HepG2 (cell line): Measurements from ENCODE around the gene C14orf180. TPM values are rescaled to one million over a fixed set of nuclear protein-coding genes. Genes with fewer than 3 reads are reported as not detected.

Experiments
- ATAC-seq: fragments of 200-7000 bp; cut with Tn5 transposase; 3 replicates; pipeline ENCODE4 v1.9.1; 2020; ENCODE audit warnings: mild to moderate bottlenecking, moderate library complexity
- BruUV-seq: library from RNA; stranded (reverse); fragments of 400-500 nt; replicated peaks from 2 replicates; lab custom pipeline; 2021; lab: Mats Ljungman, UMichigan
- CTCF ChIA-PET: fragments of 300-600 bp; formaldehyde crosslinking; extraction: SDS; loops from one replicate; lab custom pipeline; 2021; ENCODE audit warnings: low total read pairs, inconsistent platforms, low intra/inter-chr PET ratio; lab: Yijun Ruan, JAX
- POLR2A ChIA-PET: fragments of 350-600 bp; sonication (Branson Sonifier 250); formaldehyde crosslinking; loops from one replicate; lab custom pipeline; 2020; ENCODE audit warnings: antibody characterized with exemption, inconsistent platforms; lab: Yijun Ruan, JAX
- DNase-seq: peaks from one replicate; pipeline ENCODE4 v3.0.0-alpha.2; 2015; ENCODE audit warnings: low spot score
- FAIRE-seq: peaks from 3 replicates; lab custom pipeline; 2011; peaks lifted over from hg19 to GRCh38; lab: Jason Lieb, UNC
- H2AFZ ChIP-seq: one replicate; pipeline ENCODE4 v1.6.1; 2011; ENCODE audit warnings: low read length, inconsistent platforms
- H3K27ac ChIP-seq: fragments of 300-600 bp; 3 replicates; pipeline ENCODE4 v1.8.0; 2011; ENCODE audit warnings: mixed run types, mild to moderate bottlenecking, mixed read lengths, low read length, inconsistent platforms; ENCODE audit not compliant: insufficient read depth; ENCODE audit errors: extremely low read length
- H3K27me3 ChIP-seq, 2 experiments: fragments of 200-600 bp in 1 of 2; 2 replicates in 1 of 2; 3 replicates in 1 of 2; pipeline versions ENCODE4 v1.6.0 to v1.8.0; 2011; ENCODE audit warnings: low read length in 2 of 2, mild to moderate bottlenecking in 2 of 2, moderate library complexity in 2 of 2, inconsistent platforms in 1 of 2; ENCODE audit not compliant: insufficient read depth in 2 of 2, control insufficient read depth in 1 of 2
- H3K36me3 ChIP-seq, 2 experiments: fragments of 200-600 bp in 1 of 2; replicated peaks in 1 of 2; 2 replicates in 1 of 2; 3 replicates in 1 of 2; pipeline versions ENCODE4 v1.5.1 to v1.8.0; 2011; ENCODE audit warnings: low read length in 2 of 2, inconsistent platforms in 1 of 2; ENCODE audit not compliant: insufficient read depth in 2 of 2, control insufficient read depth in 1 of 2
- H3K4me1 ChIP-seq: 2 replicates; pipeline ENCODE4 v1.5.1; 2012; ENCODE audit warnings: low read length, inconsistent platforms; ENCODE audit not compliant: insufficient read depth
- H3K4me2 ChIP-seq: 2 replicates; pipeline ENCODE4 v1.6.0; 2011; ENCODE audit warnings: low read depth, low read length, inconsistent platforms
- H3K4me3 ChIP-seq, 3 experiments: fragments of 200-600 bp in 1 of 3; sonication (generic), shearing (Covaris generic) in 1 of 3; replicated peaks in 1 of 3; 2 replicates each; pipeline ENCODE4 v1.5.1; 2011 to 2016; ENCODE audit warnings: low read length in 3 of 3, inconsistent platforms in 2 of 3, low read depth in 2 of 3, mild to moderate bottlenecking in 2 of 3, control low read depth in 1 of 3, mixed read lengths in 1 of 3; ENCODE audit not compliant: insufficient read depth in 1 of 3
- H3K79me2 ChIP-seq: one replicate; pipeline ENCODE4 v1.6.1; 2011; ENCODE audit warnings: low read length, inconsistent platforms; ENCODE audit not compliant: insufficient read depth
- H3K9ac ChIP-seq: 2 replicates; pipeline ENCODE4 v1.6.0; 2011; ENCODE audit warnings: mild to moderate bottlenecking, low read depth, low read length, inconsistent platforms; ENCODE audit not compliant: insufficient read depth
- H3K9me3 ChIP-seq: 2 replicates; pipeline ENCODE4 v1.5.1; 2012; ENCODE audit warnings: mild to moderate bottlenecking, low read length
- H4K20me1 ChIP-seq: 2 replicates; pipeline ENCODE4 v1.6.0; 2011; ENCODE audit warnings: inconsistent platforms, mild to moderate bottlenecking, low read length, moderate library complexity; ENCODE audit not compliant: insufficient read depth
- JARID2 ChIP-seq: sonication (generic); formaldehyde crosslinking; IDR thresholded peaks from 2 replicates; pipeline ENCODE4 v1.8.1; 2023; ENCODE audit warnings: missing genetic modification reagents, inconsistent platforms; ENCODE audit not compliant: insufficient replicate concordance
- MEIS1 ChIP-seq: sonication (generic); formaldehyde crosslinking; IDR thresholded peaks from 2 replicates; pipeline ENCODE4 v1.9.0; 2021; ENCODE audit warnings: mild to moderate bottlenecking, missing genetic modification reagents, moderate library complexity, borderline replicate concordance
- SPEN ChIP-seq: sonication (generic); formaldehyde crosslinking; IDR thresholded peaks from 2 replicates; pipeline ENCODE4 v1.5.1; 2020; ENCODE audit warnings: low read depth, mild to moderate bottlenecking, missing genetic modification reagents
- ZSCAN12 ChIP-seq: sonication (generic); formaldehyde crosslinking; IDR thresholded peaks from 2 replicates; pipeline ENCODE4 v1.9.0; 2021; ENCODE audit warnings: mild to moderate bottlenecking, missing genetic modification reagents
- WGBS: methylation state at CpG from one replicate; pipeline ENCODE4 v1.1.6; 2017; ENCODE audit warnings: low lambda C conversion rate; 5-methylcytosine and 5-hydroxymethylcytosine counted together
- in situ Hi-C: cut with HindIII; loops from 2 replicates; pipeline ENCODE4 v1.10.0; 2017; ENCODE audit warnings: low pct_unique_long_range_greater_than_20kb; ENCODE audit not compliant: extremely low pct_ligation_motif_present
- intact Hi-C: fragments of 100-400 bp; cut with micrococcal nuclease; formaldehyde crosslinking; loops from one replicate; pipeline ENCODE4 v1.10.0; 2022; ENCODE audit not compliant: unreplicated experiment
- polyA plus RNA-seq, 8 experiments: library from polyadenylated mRNA; depleted of rRNA in 3 of 8; stranded (reverse) in 7 of 8; unstranded in 1 of 8; fragments of >200 nt; fragmentation: Illumina TruSeq in 4 of 8; extraction: Trizol in 4 of 8; gene quantifications; 2 replicates each; pipeline versions ENCODE4 v1.2.1 to v1.2.3, GENCODE V29; 2011 to 2016; ENCODE audit warnings: low read depth in 4 of 8, missing spikeins in 1 of 8, mixed read lengths in 1 of 8; ENCODE audit not compliant: insufficient read depth in 1 of 8
- total RNA-seq, 5 experiments: library from RNA; depleted of rRNA; stranded (reverse); fragments of >200 nt; fragmentation: Illumina TruSeq; extraction: Trizol; gene quantifications; 2 replicates each; pipeline ENCODE4 v1.2.3, GENCODE V29; 2016; ENCODE audit warnings: low read depth in 1 of 5
- TF ChIP-seq, protein P1 (sequence below): sonication (generic); formaldehyde crosslinking; IDR thresholded peaks from 2 replicates; pipeline ENCODE4 v1.4.0; 2020; ENCODE audit warnings: missing genetic modification reagents, mild to moderate bottlenecking, borderline replicate concordance
- TF ChIP-seq, protein P2 (sequence below): sonication (generic); formaldehyde crosslinking; IDR thresholded peaks from 2 replicates; pipeline ENCODE4 v1.5.1; 2020; ENCODE audit warnings: missing genetic modification reagents, mild to moderate bottlenecking, borderline replicate concordance

The C14orf180 gene
- total and polyA plus RNA-seq, 2 of the 13 experiments (the other 11 are each of a cell fraction or from before 2014, with no cell fraction given), result not detected

DNA sequence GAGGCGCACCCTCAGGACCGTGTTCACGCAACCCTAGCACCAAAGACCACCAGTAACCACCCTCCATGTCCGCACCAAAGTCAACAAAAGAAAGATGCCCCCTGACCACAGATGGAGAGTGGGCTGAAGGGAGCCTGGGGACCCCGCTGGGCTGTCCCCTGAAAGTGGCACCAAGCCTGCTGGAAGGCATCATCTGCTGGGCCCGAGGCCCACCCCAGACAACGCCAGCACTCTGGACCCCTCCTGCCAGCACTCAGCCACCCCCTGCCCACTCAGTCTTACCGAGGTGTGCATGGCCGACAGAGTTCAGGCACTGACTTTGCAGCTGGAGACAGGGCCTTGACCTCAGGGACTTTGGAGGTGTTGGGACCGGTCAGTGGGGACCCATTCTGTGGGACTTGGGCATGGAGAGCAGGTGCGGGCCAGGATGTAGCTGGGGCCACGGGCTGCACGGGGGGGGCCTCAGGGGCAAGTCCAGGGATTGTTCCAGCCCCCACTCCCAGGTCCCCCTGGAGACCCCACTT lies 59.4 kb downstream of the C14orf180 start:
- no TSS peak for BruUV-seq
- no peak overlapping the region for H3K4me3 ChIP-seq
- no peak overlapping the region for H3K9ac ChIP-seq
- H3K4me1 ChIP-seq, result peaks cover 18% of the 10 kb centered on the region; the same call in 1 of the 2 replicates
- CTCF ChIA-PET, result interaction anchor here (1.5 to 2.0 kb wide), 2 partner anchors 502 to 561 kb away, joined by 10 to 11 read pairs; no protein-coding TSS in a partner anchor
- H3K27ac ChIP-seq, result no peak overlapping the region
- H2AFZ ChIP-seq, result no peak overlapping the region
- 5% methylated on average over 7 of the region's 13 CpGs for WGBS
- no peaks in the 10 kb centered on the region for H3K36me3 ChIP-seq
- POLR2A ChIA-PET, result no interaction called here
- H3K27me3 ChIP-seq, result peaks cover 12 to 75% of the 10 kb centered on the region in 2 experiments
- no peaks in the 10 kb centered on the region for H3K79me2 ChIP-seq
- TF ChIP-seq MEIS1 (CRISPR knock-in tag), result no peak
- TF ChIP-seq, protein P1, sequence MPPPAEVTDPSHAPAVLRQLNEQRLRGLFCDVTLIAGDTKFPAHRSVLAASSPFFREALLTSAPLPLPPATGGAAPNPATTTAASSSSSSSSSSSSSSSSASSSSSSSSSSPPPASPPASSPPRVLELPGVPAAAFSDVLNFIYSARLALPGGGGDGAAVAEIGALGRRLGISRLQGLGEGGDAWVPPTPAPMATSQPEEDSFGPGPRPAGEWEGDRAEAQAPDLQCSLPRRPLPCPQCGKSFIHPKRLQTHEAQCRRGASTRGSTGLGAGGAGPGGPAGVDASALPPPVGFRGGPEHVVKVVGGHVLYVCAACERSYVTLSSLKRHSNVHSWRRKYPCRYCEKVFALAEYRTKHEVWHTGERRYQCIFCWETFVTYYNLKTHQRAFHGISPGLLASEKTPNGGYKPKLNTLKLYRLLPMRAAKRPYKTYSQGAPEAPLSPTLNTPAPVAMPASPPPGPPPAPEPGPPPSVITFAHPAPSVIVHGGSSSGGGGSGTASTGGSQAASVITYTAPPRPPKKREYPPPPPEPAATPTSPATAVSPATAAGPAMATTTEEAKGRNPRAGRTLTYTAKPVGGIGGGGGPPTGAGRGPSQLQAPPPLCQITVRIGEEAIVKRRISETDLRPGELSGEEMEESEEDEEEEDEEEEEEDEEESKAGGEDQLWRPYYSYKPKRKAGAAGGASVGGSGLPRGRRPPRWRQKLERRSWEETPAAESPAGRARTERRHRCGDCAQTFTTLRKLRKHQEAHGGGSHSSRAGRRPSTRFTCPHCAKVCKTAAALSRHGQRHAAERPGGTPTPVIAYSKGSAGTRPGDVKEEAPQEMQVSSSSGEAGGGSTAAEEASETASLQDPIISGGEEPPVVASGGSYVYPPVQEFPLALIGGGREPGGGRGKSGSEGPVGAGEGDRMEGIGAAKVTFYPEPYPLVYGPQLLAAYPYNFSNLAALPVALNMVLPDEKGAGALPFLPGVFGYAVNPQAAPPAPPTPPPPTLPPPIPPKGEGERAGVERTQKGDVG, result no peak
- TF ChIP-seq JARID2 (CRISPR knock-in tag), result no peak
- TF ChIP-seq, protein P2, sequence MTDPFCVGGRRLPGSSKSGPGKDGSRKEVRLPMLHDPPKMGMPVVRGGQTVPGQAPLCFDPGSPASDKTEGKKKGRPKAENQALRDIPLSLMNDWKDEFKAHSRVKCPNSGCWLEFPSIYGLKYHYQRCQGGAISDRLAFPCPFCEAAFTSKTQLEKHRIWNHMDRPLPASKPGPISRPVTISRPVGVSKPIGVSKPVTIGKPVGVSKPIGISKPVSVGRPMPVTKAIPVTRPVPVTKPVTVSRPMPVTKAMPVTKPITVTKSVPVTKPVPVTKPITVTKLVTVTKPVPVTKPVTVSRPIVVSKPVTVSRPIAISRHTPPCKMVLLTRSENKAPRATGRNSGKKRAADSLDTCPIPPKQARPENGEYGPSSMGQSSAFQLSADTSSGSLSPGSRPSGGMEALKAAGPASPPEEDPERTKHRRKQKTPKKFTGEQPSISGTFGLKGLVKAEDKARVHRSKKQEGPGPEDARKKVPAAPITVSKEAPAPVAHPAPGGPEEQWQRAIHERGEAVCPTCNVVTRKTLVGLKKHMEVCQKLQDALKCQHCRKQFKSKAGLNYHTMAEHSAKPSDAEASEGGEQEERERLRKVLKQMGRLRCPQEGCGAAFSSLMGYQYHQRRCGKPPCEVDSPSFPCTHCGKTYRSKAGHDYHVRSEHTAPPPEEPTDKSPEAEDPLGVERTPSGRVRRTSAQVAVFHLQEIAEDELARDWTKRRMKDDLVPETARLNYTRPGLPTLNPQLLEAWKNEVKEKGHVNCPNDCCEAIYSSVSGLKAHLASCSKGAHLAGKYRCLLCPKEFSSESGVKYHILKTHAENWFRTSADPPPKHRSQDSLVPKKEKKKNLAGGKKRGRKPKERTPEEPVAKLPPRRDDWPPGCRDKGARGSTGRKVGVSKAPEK (CRISPR knock-in tag), result no peak
- no peak for TF ChIP-seq SPEN
- no peak for TF ChIP-seq ZSCAN12 (CRISPR knock-in tag)
- H3K9me3 ChIP-seq, result no peaks in the 10 kb centered on the region
- no peak for ATAC-seq
- FAIRE-seq, result no peak
- no peak overlapping the region for H3K4me2 ChIP-seq
- DNase-seq, result no peak
- intact Hi-C loops, result no loop called here
- in situ Hi-C loops, result no loop called here
- no peaks in the 10 kb centered on the region for H4K20me1 ChIP-seq
